HUES64 (cell line): ENCODE measurements around the gene AP1G2.
"Not testable (repeated sequence)": the region's sequence is repeated elsewhere in the genome, so short reads cannot be mapped to it uniquely, and the experiment has no call there.

ENCODE experiments used
- H3K27ac ChIP-seq: 2 replicates; pipeline ENCODE4 v1.7.0; 2013; ENCODE audit warnings: low read depth, low read length, inconsistent platforms
- H3K27me3 ChIP-seq: 2 replicates; pipeline ENCODE4 v1.6.1; 2013; ENCODE audit warnings: mild to moderate bottlenecking, low read length; ENCODE audit not compliant: insufficient read depth
- H3K36me3 ChIP-seq: 2 replicates; pipeline ENCODE4 v1.6.1; 2013; ENCODE audit warnings: mild to moderate bottlenecking, low read length; ENCODE audit not compliant: insufficient read depth
- H3K4me1 ChIP-seq: 2 replicates; pipeline ENCODE4 v1.6.1; 2013; ENCODE audit warnings: mild to moderate bottlenecking, low read length, moderate library complexity; ENCODE audit not compliant: insufficient read depth
- H3K4me3 ChIP-seq: 2 replicates; pipeline ENCODE4 v1.5.1; 2013; ENCODE audit warnings: mild to moderate bottlenecking, low read length, moderate library complexity
- H3K9ac ChIP-seq: 2 replicates; pipeline ENCODE4 v1.6.1; 2013; ENCODE audit warnings: mild to moderate bottlenecking, low read depth, low read length
- H3K9me3 ChIP-seq: 2 replicates; pipeline ENCODE4 v1.6.1; 2013; ENCODE audit warnings: low read depth, low read length; ENCODE audit not compliant: insufficient read depth
- WGBS: fragments of 150-250, 120-280 bp; methylation state at CpG from one replicate; pipeline ENCODE4 v1.1.7; 2013; ENCODE audit warnings: missing lambda C conversion rate; 5-methylcytosine and 5-hydroxymethylcytosine counted together

The AP1G2 gene

DNA sequence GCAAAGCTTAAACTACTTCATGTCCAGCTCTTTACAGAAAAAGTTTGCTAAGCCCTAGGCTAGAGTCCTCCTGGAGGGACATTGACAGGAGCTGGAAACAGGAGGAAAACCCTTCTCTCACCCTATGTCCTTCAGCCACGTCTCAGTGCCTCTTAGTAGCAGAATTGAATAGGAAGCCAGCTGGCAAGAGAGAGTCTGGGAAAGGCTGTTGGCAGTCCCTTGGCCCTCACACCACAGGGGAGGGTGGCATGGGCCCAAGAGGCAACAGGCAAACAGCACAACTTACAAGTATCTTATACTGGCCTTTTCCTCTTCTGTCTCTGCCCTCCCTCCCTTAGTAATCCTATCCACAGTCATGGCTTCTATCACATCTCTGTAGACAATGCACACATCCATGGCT lies 40.9 kb upstream of the AP1G2 start:
- 67% methylated on average over 1 of the region's 1 CpG for WGBS

DNA sequence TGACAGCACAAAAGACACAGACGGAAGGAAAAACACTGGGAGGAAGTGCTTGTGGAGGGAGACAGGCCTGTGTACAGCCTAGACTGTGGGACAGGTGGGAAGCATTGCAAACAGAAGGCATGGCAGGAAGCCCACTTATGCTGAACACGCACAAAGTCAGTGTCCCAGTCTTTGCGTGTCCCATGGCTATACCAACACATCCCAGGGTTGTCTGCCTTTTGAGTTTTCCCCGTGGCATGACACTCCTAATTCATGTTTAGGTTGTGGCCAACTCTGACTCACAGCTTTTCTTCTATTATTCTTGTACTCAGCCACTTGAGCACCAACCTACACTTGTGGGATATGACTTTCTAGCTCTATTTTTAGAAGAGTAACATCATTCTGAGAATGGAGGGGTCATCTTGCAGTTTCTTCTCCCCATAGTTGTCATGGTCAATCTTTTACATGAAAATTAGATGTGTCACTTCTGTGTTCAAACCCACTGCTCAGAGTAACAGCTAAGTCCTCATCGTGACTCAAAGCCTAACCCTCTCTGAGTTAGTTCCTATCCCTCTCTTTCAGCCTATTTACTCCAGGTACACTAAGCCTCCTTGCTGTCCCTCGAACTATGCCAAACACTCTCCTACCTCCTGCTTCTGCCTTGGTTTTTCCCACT lies 38.5 kb upstream of the AP1G2 start:
- WGBS = 76% methylated on average over 6 of the region's 6 CpGs
- Histone ChIP-seq H3K4me1 (no peaks in the 10 kb centered on the region), H3K36me3 (no peaks in the 10 kb centered on the region), H3K9me3 (0 out of 2 replicates have a peak, but pooled peaks cover 5% of the 10 kb centered on the region), H3K4me3 (no peak overlapping the region), H3K9ac (no peak overlapping the region), H3K27me3 (no peaks in the 10 kb centered on the region), H3K27ac (no peak overlapping the region)

More for the DNA sequence above, 40.9 kb upstream of the AP1G2 start:
- no peak overlapping the region for H3K9ac ChIP-seq
- no peaks in the 10 kb centered on the region for H3K27me3 ChIP-seq
- H3K36me3 ChIP-seq = no peaks in the 10 kb centered on the region
- no peaks in the 10 kb centered on the region for H3K4me1 ChIP-seq
- no peak overlapping the region for H3K4me3 ChIP-seq
- no peak overlapping the region for H3K27ac ChIP-seq
- H3K9me3 ChIP-seq = 0 out of 2 replicates have a peak, but pooled peaks cover 5% of the 10 kb centered on the region

DNA sequence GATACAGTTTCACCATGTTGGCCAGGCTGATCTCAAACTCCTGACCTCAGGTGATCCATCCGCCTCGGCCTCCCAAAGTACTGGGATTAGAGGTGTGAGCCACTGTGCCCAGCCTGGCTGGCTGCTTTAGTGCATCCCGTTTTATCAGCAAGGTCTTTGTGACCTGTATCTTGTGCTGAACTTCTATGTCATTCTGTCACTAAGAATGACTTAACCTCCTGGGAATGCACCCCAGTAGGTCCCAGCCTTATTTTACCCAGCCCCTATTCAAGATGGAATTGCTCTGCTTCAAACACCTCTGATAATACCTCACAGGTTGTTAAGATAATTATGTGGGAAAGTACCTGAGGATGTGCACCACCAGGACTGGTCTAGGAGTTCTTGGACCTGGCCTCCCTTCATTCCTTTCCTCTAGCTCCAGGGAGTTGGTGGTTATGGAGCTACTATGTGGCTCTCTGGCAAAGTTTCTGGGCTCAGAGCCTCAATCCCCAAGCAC lies 37.1 kb upstream of the AP1G2 start:
- no peak overlapping the region for H3K9ac ChIP-seq
- 0 out of 2 replicates have a peak, but pooled peaks cover under 1% of the 10 kb centered on the region for H3K9me3 ChIP-seq
- no peak overlapping the region for H3K4me3 ChIP-seq
- no peak overlapping the region for H3K27ac ChIP-seq
- no peaks in the 10 kb centered on the region for H3K27me3 ChIP-seq
- no peaks in the 10 kb centered on the region for H3K36me3 ChIP-seq
- H3K4me1 ChIP-seq = no peaks in the 10 kb centered on the region
- WGBS = 93% methylated on average over 3 of the region's 3 CpGs

DNA sequence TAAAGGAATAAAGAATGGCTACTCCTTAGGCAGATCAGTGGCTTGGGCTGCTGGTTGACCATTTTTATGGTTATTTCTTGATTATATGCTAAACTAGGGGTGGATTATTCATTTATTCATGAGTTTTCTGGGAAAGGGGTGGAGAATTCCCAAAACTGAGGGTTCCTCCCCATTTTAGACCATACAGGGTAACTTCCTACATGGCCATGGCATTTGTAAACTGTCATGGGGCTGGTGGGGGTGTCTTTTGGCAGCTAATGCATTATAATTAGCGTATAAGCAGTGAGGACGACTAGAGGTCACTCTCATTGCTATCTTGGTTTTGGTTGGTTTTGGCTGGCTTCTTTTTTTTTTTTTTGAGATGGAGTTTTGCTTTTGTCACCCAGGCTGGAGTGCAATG lies 36.6 kb upstream of the AP1G2 start:
- Histone ChIP-seq H3K9me3 (no peaks in the 10 kb centered on the region), H3K4me3 (no peak overlapping the region), H3K36me3 (no peaks in the 10 kb centered on the region), H3K9ac (no peak overlapping the region), H3K4me1 (no peaks in the 10 kb centered on the region), H3K27ac (no peak overlapping the region), H3K27me3 (no peaks in the 10 kb centered on the region)
- 95% methylated on average over 2 of the region's 2 CpGs for WGBS

DNA sequence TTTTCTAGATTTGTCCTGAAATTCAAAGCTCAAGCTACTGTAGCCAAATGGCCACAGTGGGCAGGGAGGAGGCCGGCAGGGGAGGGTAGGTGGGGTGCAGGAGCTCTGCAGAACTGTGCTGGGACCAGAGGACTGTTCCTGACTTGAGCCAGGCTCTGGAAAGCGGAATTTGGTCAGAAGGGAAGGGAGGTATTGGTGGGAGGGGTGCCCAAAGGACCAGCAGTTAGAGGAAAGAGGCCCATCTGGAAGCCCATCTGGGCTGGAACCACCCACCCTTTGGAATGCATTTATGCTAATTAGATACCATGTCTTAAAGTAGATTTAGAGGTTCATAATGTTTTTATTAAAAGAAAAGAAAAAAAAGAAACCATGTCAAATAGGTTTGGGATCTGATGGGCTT lies 35.5 kb upstream of the AP1G2 start:
- H3K27ac ChIP-seq = no peak overlapping the region
- H3K36me3 ChIP-seq = no peaks in the 10 kb centered on the region
- WGBS = 75% methylated on average over 2 of the region's 2 CpGs
- no peaks in the 10 kb centered on the region for H3K4me1 ChIP-seq
- no peak overlapping the region for H3K4me3 ChIP-seq
- no peaks in the 10 kb centered on the region for H3K27me3 ChIP-seq
- no peak overlapping the region for H3K9ac ChIP-seq
- no peaks in the 10 kb centered on the region for H3K9me3 ChIP-seq

DNA sequence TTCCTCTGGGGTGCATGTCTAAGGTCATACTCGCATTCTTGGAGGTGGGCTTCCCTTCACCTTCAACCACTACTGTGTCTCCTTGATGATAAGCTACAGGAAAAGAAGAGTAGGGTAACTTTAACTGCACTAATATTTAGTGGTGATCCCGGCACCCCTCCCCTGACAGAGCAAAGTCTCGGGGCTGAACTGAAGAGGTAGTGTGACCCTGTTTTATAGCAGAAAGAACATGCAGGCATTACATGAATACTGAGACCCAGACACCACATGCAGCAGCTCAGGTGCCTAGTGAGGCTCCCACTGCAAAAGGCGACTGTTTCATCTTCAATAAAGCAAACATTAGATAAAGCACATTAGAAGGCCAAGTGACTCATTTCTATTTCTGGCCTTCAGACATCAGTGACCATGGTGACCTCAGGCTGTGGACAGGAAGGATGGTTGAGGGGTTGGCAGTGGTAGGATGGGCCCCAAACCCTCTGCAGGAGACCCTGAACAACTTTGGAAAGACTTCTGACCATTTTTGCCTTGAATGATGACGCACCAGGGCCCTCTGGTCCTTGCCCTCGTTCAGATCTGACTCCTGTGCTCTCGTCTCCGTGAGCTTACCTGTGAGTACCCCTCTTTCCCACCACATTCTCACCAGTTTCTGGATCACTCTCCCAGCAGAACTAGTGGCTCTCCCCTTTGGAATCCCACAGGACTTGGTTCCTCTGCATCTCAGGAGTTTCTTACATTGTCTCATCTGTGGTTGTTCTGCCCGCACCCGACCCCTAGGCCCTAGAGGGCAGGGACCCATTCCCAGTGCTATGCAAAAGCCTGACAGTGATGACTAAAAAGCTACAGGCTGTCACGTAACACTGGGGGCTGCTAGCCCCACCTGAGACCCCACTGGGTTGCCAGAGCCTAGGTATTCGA lies 34.8 kb upstream of the AP1G2 start:
- Histone ChIP-seq H3K27me3 (no peaks in the 10 kb centered on the region), H3K4me1 (no peaks in the 10 kb centered on the region), H3K36me3 (no peaks in the 10 kb centered on the region), H3K9me3 (no peaks in the 10 kb centered on the region), H3K4me3 (no peak overlapping the region), H3K9ac (no peak overlapping the region), H3K27ac (no peak overlapping the region)
- 91% methylated on average over 11 of the region's 12 CpGs for WGBS

DNA sequence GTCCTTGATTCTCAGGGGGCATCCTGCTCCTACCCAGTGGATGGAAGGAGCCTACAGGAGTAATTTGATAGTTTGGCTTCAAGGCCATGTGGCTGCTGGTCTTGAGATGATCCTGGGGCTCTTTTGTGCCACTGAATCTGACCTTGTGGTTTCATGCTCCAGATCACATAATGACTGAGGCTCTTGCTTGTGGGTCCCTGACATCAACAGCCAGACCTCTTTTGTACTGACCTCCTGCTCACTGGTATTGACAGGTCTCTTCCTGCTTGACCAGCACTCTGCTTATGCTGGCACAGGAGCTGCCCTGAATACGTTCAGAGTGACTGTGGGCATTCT lies 34.2 kb upstream of the AP1G2 start:
- Histone ChIP-seq H3K27me3 (no peaks in the 10 kb centered on the region), H3K36me3 (no peaks in the 10 kb centered on the region), H3K9me3 (no peaks in the 10 kb centered on the region), H3K4me1 (no peaks in the 10 kb centered on the region), H3K4me3 (no peak overlapping the region), H3K27ac (no peak overlapping the region), H3K9ac (no peak overlapping the region)
- 87% methylated on average over 1 of the region's 1 CpG for WGBS

DNA sequence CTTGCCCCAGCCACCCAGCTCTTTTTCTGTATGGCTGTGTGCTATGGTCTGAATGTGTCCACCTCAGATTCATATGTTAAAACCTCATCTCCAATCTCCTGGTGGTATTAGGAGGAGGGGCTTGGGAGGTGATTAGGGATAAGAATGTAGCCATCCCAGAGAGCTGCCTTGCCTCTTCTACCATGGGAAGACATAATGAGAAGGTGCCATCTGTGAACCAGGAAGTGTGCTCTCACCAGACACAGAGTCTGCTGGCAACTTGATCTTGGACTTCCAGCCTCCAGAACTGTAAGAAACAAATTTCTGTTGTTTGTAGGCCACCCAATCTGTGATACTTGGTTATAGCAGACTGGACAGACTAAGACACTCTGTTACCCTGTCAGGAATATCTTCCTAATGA lies 33.8 kb upstream of the AP1G2 start:
- Histone ChIP-seq H3K9ac (no peak overlapping the region), H3K36me3 (no peaks in the 10 kb centered on the region), H3K4me1 (no peaks in the 10 kb centered on the region), H3K27ac (no peak overlapping the region), H3K9me3 (no peaks in the 10 kb centered on the region), H3K27me3 (no peaks in the 10 kb centered on the region), H3K4me3 (no peak overlapping the region)

DNA sequence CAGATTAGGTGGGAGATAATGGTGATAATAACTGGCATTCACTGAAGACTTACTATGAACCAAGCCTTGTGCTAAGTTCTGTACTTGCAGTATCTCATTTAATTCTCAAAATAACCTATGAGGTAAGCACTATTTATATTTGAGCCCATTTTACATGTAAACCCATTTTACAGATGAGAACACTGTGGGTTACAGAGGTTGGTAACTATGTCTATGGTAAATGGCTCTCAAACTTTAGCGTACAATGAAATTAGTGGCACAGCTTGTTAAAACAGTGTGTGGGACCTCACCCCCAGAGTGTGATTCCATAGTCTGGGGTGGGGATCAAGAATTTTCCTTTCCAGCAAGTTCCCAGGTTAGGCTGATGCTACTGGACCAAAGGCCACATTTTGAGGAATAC lies 33.2 kb upstream of the AP1G2 start:
- Histone ChIP-seq H3K4me1 (no peaks in the 10 kb centered on the region), H3K9me3 (no peaks in the 10 kb centered on the region), H3K9ac (no peak overlapping the region), H3K4me3 (no peak overlapping the region), H3K36me3 (no peaks in the 10 kb centered on the region), H3K27me3 (no peaks in the 10 kb centered on the region), H3K27ac (no peak overlapping the region)
- 100% methylated on average over 1 of the region's 1 CpG for WGBS

DNA sequence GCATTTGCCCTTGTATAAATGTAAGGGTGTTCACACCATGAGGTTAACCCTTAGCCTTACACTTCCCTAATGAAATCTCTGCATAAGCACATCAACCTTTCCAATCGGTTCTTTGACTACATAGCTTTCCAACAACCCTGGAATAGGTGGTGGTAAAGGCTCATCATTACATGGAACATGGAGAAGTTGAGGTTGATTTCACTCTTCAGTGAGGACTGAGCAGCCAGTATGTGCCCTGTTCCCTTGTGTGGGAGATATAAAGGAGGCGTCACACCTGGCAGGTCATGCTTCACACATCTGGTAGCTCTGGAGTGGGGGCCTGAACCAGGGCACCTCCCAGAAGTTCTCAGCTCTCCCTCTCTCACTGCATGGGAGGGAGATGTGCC lies 32.7 kb upstream of the AP1G2 start:
- no peaks in the 10 kb centered on the region for H3K9me3 ChIP-seq
- H3K27me3 ChIP-seq = no peaks in the 10 kb centered on the region
- no peak overlapping the region for H3K27ac ChIP-seq
- no peak overlapping the region for H3K4me3 ChIP-seq
- H3K36me3 ChIP-seq = no peaks in the 10 kb centered on the region
- H3K9ac ChIP-seq = no peak overlapping the region
- H3K4me1 ChIP-seq = no peaks in the 10 kb centered on the region
- WGBS = 89% methylated on average over 1 of the region's 2 CpGs

DNA sequence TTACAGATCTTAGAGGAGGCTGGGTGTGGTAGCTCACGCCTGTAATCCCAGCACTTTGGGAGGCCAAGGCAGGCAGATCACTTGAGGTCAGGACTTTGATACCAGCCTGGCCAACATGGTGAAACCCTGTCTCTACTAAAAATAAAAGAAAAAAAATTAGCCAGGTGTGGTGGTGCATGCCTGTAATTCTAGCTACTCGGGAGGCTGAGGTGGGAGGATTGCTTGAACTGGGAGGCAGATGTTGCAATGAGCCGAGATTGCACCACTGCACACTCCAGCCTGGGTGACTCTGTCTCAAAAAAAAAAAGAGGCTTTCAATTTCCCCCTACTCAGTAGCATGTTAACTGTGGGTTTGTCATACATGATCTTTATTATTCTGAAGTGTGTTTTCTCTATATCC lies 26.6 kb upstream of the AP1G2 start:
- not testable (repeated sequence) for H3K27me3 ChIP-seq, H3K4me3 ChIP-seq, H3K9me3 ChIP-seq, H3K27ac ChIP-seq, H3K9ac ChIP-seq, H3K36me3 ChIP-seq, H3K4me1 ChIP-seq
- WGBS = 97% methylated on average over 2 of the region's 3 CpGs
